ENCODE measurements around the gene TDO2. TPM values are rescaled to one million over a fixed set of nuclear protein-coding genes. Genes with fewer than 3 reads are reported as not detected.

The TDO2 gene
- total RNA-seq, 2 experiments from 2014 or later = not detected

DNA sequence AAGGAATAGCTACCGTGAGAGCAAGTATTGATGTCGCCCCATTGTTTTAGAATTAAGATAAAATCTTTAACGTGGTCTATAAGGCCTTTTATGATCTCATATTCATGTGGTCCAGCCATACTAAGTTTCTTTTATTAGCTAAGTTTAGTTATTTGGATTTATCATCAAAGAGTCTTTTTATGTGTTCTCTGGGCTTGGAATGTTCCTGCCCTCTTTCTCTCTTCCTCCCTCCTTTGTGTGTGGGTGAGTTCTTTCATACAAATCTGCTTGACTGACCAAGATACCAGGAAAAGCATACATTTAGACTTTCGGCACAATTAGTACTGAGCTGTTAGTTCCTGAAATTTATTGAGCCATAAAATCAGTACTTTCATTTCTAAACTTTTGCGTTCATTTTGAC is 11.3 kb downstream of the TDO2 start:
- BruUV-seq (replicated peaks) = no TSS peak
- Histone ChIP-seq H3K9me3 (ENCODE audit: low read length) (no peaks in the 10 kb centered on the region), H3K4me1 (ENCODE audit: insufficient read depth, low read length, poor library complexity, severe bottlenecking) (no peaks in the 10 kb centered on the region), H3K4me3 (ENCODE audit: low read depth, low read length, poor library complexity, severe bottlenecking) (no peak overlapping the region), H3K4me2 (ENCODE audit: low read length) (no peak overlapping the region), H3K9me2 (ENCODE audit: insufficient read depth, low read length) (no peaks in the 10 kb centered on the region), H3K36me3 (ENCODE audit: insufficient read depth, low read length) (no peaks in the 10 kb centered on the region), H2AFZ (ENCODE audit: low read length) (no peak overlapping the region), H3K79me2 (ENCODE audit: insufficient read depth, low read depth, low read length) (no peaks in the 10 kb centered on the region), H3K27ac (ENCODE audit: low read depth, low read length, poor library complexity, severe bottlenecking) (no peak overlapping the region), H4K20me1 (ENCODE audit: insufficient read depth, low read length) (no peaks in the 10 kb centered on the region; the same call in 1 of the 2 replicates)
- DNase-seq (ENCODE audit: low spot score) = no peak
- TF ChIP-seq EZH2phosphoT487 (IDR thresholded peaks at IDR 0.05; ENCODE audit: borderline replicate concordance, low read depth, low read length) = no peak
- TF ChIP-seq, protein P1, sequence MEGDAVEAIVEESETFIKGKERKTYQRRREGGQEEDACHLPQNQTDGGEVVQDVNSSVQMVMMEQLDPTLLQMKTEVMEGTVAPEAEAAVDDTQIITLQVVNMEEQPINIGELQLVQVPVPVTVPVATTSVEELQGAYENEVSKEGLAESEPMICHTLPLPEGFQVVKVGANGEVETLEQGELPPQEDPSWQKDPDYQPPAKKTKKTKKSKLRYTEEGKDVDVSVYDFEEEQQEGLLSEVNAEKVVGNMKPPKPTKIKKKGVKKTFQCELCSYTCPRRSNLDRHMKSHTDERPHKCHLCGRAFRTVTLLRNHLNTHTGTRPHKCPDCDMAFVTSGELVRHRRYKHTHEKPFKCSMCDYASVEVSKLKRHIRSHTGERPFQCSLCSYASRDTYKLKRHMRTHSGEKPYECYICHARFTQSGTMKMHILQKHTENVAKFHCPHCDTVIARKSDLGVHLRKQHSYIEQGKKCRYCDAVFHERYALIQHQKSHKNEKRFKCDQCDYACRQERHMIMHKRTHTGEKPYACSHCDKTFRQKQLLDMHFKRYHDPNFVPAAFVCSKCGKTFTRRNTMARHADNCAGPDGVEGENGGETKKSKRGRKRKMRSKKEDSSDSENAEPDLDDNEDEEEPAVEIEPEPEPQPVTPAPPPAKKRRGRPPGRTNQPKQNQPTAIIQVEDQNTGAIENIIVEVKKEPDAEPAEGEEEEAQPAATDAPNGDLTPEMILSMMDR (conservative IDR thresholded peaks at IDR 0.05; ENCODE audit: low read length) = no peak
- ChIA-PET CTCF (ENCODE audit: unreplicated experiment) (no interaction called here), POLR2A (interaction anchor here (0.8 kb wide), 1 partner anchor 114 kb away, joined by 4 read pairs; no protein-coding TSS in a partner anchor)
- intact Hi-C loops (cut with micrococcal nuclease; ENCODE audit: unreplicated experiment) = no loop called here

DNA sequence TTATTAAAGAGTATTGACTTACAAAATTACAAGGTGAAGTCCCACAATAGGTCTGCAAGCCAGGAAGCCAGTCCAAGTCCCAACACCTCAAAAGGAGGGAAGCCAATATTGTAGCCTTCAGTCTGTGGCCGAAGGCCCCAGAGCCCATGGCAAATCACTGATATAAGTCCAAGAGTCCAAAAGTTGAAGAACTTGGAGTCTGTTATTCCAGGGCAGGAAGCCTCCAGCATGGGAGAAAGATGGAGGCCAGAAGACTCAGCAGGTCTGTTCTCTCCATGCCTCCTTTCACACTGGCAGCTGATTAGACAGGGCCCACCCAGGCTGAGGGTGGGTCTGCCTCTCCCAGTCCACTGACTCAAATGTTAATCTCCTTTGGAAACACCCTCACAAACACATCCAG is 18.1 kb downstream of the TDO2 start:
- BruUV-seq (replicated peaks) = no TSS peak
- no peaks in the 10 kb centered on the region for H3K79me2 ChIP-seq (ENCODE audit: insufficient read depth, low read depth, low read length)
- intact Hi-C loops (cut with micrococcal nuclease; ENCODE audit: unreplicated experiment) = no loop called here
- H3K9me3 ChIP-seq (ENCODE audit: low read length) = no peaks in the 10 kb centered on the region
- no peaks in the 10 kb centered on the region for H3K4me1 ChIP-seq (ENCODE audit: insufficient read depth, low read length, poor library complexity, severe bottlenecking)
- ChIA-PET POLR2A (interaction anchor here (0.7 to 1.0 kb wide), 2 partner anchors 8 to 172 kb away, joined by 3 read pairs; no protein-coding TSS in a partner anchor), CTCF (ENCODE audit: unreplicated experiment) (no interaction called here)
- H3K9me2 ChIP-seq (ENCODE audit: insufficient read depth, low read length) = no peaks in the 10 kb centered on the region
- H3K36me3 ChIP-seq (ENCODE audit: insufficient read depth, low read length) = no peaks in the 10 kb centered on the region
- H3K27ac ChIP-seq (ENCODE audit: low read depth, low read length, poor library complexity, severe bottlenecking) = no peak overlapping the region
- DNase-seq (ENCODE audit: low spot score) = no peak
- no peak for TF ChIP-seq EZH2phosphoT487 (IDR thresholded peaks at IDR 0.05; ENCODE audit: borderline replicate concordance, low read depth, low read length)
- TF ChIP-seq, protein P1 (conservative IDR thresholded peaks at IDR 0.05; ENCODE audit: low read length) = no peak
- H4K20me1 ChIP-seq (ENCODE audit: insufficient read depth, low read length) = no peaks in the 10 kb centered on the region; the same call in 1 of the 2 replicates
- H3K4me2 ChIP-seq (ENCODE audit: low read length) = no peak overlapping the region
- H3K4me3 ChIP-seq (ENCODE audit: low read depth, low read length, poor library complexity, severe bottlenecking) = no peak overlapping the region
- H2AFZ ChIP-seq (ENCODE audit: low read length) = no peak overlapping the region

DNA sequence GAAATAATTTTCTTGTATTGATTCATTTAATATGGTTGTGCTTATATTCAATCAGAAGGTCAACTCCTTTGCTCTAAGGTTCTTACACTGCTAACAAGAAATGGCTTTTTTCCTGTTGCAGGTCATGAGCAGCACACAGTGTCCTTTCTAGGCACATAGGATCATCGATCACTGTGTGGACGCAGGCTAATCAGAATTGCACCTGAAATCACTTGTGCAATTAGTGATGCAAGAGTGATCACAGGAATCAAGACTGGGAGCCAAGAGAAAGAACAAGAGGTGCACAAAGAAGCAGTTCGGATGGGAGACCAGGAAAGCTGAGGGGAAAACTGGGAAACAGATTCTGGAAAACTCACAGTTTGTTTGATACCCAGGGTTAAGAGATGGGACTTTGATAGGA is 21.1 kb downstream of the TDO2 start:
- Histone ChIP-seq H3K79me2 (ENCODE audit: insufficient read depth, low read depth, low read length) (no peaks in the 10 kb centered on the region), H3K9me3 (ENCODE audit: low read length) (no peaks in the 10 kb centered on the region), H4K20me1 (ENCODE audit: insufficient read depth, low read length) (no peaks in the 10 kb centered on the region), H3K4me1 (ENCODE audit: insufficient read depth, low read length, poor library complexity, severe bottlenecking) (peaks cover 3% of the 10 kb centered on the region), H3K4me2 (ENCODE audit: low read length) (no peak overlapping the region), H3K27ac (ENCODE audit: low read depth, low read length, poor library complexity, severe bottlenecking) (no peak overlapping the region), H2AFZ (ENCODE audit: low read length) (no peak overlapping the region), H3K4me3 (ENCODE audit: low read depth, low read length, poor library complexity, severe bottlenecking) (no peak overlapping the region), H3K9me2 (ENCODE audit: insufficient read depth, low read length) (no peaks in the 10 kb centered on the region), H3K36me3 (ENCODE audit: insufficient read depth, low read length) (no peaks in the 10 kb centered on the region)
- intact Hi-C loops (cut with micrococcal nuclease; ENCODE audit: unreplicated experiment) = no loop called here
- CTCF ChIA-PET (ENCODE audit: unreplicated experiment) = no interaction called here
- BruUV-seq (replicated peaks) = no TSS peak
- POLR2A ChIA-PET = no interaction called here
- no peak for DNase-seq (ENCODE audit: low spot score)
- TF ChIP-seq, protein P1 (conservative IDR thresholded peaks at IDR 0.05; ENCODE audit: low read length) = no peak
- no peak for TF ChIP-seq EZH2phosphoT487 (IDR thresholded peaks at IDR 0.05; ENCODE audit: borderline replicate concordance, low read depth, low read length)

Measured in OCI-LY7 (cell line).